ENCODE measurements around the gene EIF2AK3. TPM values are rescaled to one million over a fixed set of nuclear protein-coding genes. Genes with fewer than 3 reads are reported as not detected.

Gene EIF2AK3
- total and polyA plus RNA-seq, 2 of the 4 experiments (the other 2 are of a cell fraction), result 7.9 to 22.8 TPM

DNA sequence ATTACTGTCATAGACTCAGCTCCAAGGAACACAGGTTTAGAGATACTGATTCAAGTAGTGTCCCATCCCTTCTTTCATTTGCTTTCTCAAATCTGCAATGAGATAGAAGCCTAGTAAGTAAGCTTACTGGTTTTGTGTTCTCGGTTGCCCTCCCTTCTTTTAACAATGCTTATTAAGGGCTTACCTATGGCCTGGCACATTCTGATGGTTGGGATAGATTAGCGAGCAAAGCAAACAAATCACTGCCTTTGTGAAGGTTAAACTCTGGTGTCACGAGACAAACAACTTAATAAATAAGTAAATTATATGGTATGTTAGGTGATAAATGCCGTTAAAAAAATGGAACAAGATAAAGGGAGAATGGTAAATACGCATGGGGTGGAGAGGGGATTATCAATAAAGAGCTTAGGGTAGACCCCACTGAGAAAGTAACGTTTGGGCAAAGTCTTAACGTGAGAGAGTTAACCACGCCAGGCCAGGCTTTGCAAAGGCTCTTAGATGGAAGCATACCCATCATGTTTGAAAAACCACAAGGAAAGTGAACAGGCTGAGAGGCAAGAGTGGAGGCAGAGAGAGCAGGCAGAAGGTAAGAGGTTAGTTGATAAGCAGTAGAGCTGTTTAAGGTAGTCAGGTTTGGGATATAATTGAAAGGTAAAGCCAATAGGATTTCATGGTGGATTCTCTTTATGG, 31.0 kb downstream of the EIF2AK3 start:
- Histone ChIP-seq H3K4me2 (ENCODE audit: low read depth, low read length) (no peak overlapping the region), H2AK9ac (replicated peaks; ENCODE audit: low read depth, low read length, poor library complexity) (no peak overlapping the region)

More for the DNA sequence above, 31.0 kb downstream of the EIF2AK3 start:
- Histone ChIP-seq H3K18ac (ENCODE audit: low read depth, low read length) (no peak overlapping the region), H2AK5ac (ENCODE audit: low read depth, low read length) (no peak overlapping the region), H4K20me1 (ENCODE audit: insufficient read depth, low read length) (peaks cover 11% of the 10 kb centered on the region; the same call in 1 of the 2 replicates), H3K27ac (ENCODE audit: insufficient read depth, low read length) (no peak overlapping the region), H3K4me3 (ENCODE audit: insufficient read depth, low read depth, low read length) (no peak overlapping the region), H3K27me3 (ENCODE audit: control insufficient read depth, insufficient read depth, low read length) (no peaks in the 10 kb centered on the region), H3K9me1 (ENCODE audit: insufficient read depth, low read length) (0 out of 2 replicates have a peak, but pooled peaks cover 2% of the 10 kb centered on the region), H4K8ac (ENCODE audit: low read depth in 2 of 2, low read length in 2 of 2) (no peak overlapping the region), H2BK120ac (ENCODE audit: low read depth, low read length) (no peak overlapping the region), H2BK20ac (ENCODE audit: low read depth, low read length) (no peak overlapping the region), H3K56ac (ENCODE audit: extremely low read depth, insufficient read depth, low read length) (no peak overlapping the region), H2AFZ (replicated peaks; ENCODE audit: low read length, poor library complexity) (no peak overlapping the region), H4K91ac (ENCODE audit: insufficient read depth, low read depth, low read length) (no peak overlapping the region), H3K36me3 (ENCODE audit: control insufficient read depth, insufficient read depth, low read length) (peaks cover 11% of the 10 kb centered on the region), H3K9me3 (ENCODE audit: control insufficient read depth, insufficient read depth, low read length) (no peaks in the 10 kb centered on the region), H2BK5ac (ENCODE audit: low read depth, low read length, poor library complexity, severe bottlenecking) (no peak overlapping the region), H3K9ac (ENCODE audit: low read depth, low read length) (no peak overlapping the region), H3K23ac (ENCODE audit: low read depth, low read length) (no peak overlapping the region), H4K5ac (ENCODE audit: low read depth, low read length) (no peak overlapping the region), H3K79me1 (ENCODE audit: low read depth in 1 of 2, low read length in 2 of 2) (peaks cover 9 to 29% of the 10 kb centered on the region in 2 experiments), H3K4ac (ENCODE audit: low read depth, low read length) (no peak overlapping the region), H3K4me1 (ENCODE audit: control insufficient read depth, insufficient read depth, low read length) (peaks cover 2% of the 10 kb centered on the region; the same call in 1 of the 2 replicates), H3K14ac (replicated peaks; ENCODE audit: low read depth, low read length) (no peak overlapping the region), H2BK15ac (ENCODE audit: low read depth, low read length) (no peak overlapping the region)
- TF ChIP-seq, protein P1, sequence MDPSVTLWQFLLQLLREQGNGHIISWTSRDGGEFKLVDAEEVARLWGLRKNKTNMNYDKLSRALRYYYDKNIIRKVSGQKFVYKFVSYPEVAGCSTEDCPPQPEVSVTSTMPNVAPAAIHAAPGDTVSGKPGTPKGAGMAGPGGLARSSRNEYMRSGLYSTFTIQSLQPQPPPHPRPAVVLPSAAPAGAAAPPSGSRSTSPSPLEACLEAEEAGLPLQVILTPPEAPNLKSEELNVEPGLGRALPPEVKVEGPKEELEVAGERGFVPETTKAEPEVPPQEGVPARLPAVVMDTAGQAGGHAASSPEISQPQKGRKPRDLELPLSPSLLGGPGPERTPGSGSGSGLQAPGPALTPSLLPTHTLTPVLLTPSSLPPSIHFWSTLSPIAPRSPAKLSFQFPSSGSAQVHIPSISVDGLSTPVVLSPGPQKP (IDR thresholded peaks at IDR 0.05; ENCODE audit: borderline replicate concordance, low read depth, low read length), result no peak
- no peak for TF ChIP-seq MXI1 (IDR thresholded peaks at IDR 0.05; ENCODE audit: borderline replicate concordance, low read depth, low read length)
- TF ChIP-seq BHLHE40 (IDR thresholded peaks at IDR 0.05; ENCODE audit: low read depth, low read length), result no peak
- TF ChIP-seq NFE2L2 (IDR thresholded peaks at IDR 0.05; ENCODE audit: low read depth, low read length), result no peak
- no peak for TF ChIP-seq FOS (IDR thresholded peaks at IDR 0.05; ENCODE audit: low read depth, low read length)
- TF ChIP-seq, protein P2, sequence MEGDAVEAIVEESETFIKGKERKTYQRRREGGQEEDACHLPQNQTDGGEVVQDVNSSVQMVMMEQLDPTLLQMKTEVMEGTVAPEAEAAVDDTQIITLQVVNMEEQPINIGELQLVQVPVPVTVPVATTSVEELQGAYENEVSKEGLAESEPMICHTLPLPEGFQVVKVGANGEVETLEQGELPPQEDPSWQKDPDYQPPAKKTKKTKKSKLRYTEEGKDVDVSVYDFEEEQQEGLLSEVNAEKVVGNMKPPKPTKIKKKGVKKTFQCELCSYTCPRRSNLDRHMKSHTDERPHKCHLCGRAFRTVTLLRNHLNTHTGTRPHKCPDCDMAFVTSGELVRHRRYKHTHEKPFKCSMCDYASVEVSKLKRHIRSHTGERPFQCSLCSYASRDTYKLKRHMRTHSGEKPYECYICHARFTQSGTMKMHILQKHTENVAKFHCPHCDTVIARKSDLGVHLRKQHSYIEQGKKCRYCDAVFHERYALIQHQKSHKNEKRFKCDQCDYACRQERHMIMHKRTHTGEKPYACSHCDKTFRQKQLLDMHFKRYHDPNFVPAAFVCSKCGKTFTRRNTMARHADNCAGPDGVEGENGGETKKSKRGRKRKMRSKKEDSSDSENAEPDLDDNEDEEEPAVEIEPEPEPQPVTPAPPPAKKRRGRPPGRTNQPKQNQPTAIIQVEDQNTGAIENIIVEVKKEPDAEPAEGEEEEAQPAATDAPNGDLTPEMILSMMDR (conservative IDR thresholded peaks at IDR 0.05; ENCODE audit: low read depth, low read length), result no peak
- no peak for TF ChIP-seq CEBPB (IDR thresholded peaks at IDR 0.05; ENCODE audit: low read depth, low read length)
- TF ChIP-seq MAFK (IDR thresholded peaks at IDR 0.05; ENCODE audit: low read depth, low read length), result no peak
- DNase-seq (no peak), ATAC-seq (ENCODE audit: low read depth) (no peak)
- ChIA-PET POLR2A (ENCODE audit: unreplicated experiment) (no interaction called here), CTCF (interaction anchor here (1.5 kb wide), 1 partner anchor 75 kb away, joined by 4 read pairs; no protein-coding TSS in a partner anchor)
- intact Hi-C loops (cut with micrococcal nuclease), result loop anchor here (5.0 kb wide), 1 partner anchor 1849 kb away; no protein-coding TSS in a partner anchor
- 100% methylated on average over 2 of the region's 8 CpGs; no CpG with 5 or more reads in 1 of the 2 experiments for WGBS, 2 experiments (ENCODE audit: extremely low coverage in 2 of 2, insufficient read length in 1 of 2)
- dilution Hi-C loops (cut with HindIII; ENCODE audit: low sequenced_read_pairs, unreplicated experiment), result no loop called here
- no TSS peak for BruUV-seq (replicated peaks)
- in situ Hi-C loops (cut with MboI; ENCODE audit: low sequenced_read_pairs), result no loop called here
